Right renal pelvis (tissue), 4 donors: Measurements from ENCODE around the gene SUCLG2. TPM values are rescaled to one million over a fixed set of nuclear protein-coding genes. Genes with fewer than 3 reads are reported as not detected.

ENCODE experiments used
- DNase-seq, 4 donors: peaks; one replicate each; pipeline ENCODE4 v3.0.0-alpha.2; 2013; ENCODE audit warnings: low read depth in 4 of 4, low spot score in 3 of 4, missing footprints in 1 of 4
- polyA plus RNA-seq, 4 donors: library from polyadenylated mRNA; unstranded; fragments of 120-200 nt; gene quantifications; one replicate each; pipeline ENCODE4 v1.2.1, GENCODE V29; 2013; ENCODE audit not compliant: insufficient read length in 4 of 4

The SUCLG2 gene
- polyA plus RNA-seq, 4 donors, result 77.7 to 104 (median 84.0) TPM

DNA sequence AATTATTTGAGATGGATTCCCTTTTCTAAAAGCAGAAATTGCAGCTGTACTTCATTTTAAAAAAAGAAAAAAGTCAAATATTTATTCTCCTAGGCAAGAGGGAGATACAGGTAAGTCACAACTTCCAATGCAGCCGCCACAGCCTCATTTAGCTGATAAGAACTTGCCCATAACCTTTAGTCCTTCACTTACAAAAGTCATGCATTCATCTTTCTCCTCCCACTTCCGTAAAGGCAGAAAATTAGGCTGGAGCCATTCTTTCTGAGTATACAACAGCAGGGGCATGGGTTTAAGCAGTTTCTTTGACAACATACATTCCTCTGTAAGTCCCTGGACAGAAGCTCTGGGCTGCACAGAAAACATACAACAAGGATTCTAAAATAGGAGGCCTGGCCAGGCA is 4.3 kb downstream of the SUCLG2 start:
- DNase-seq, result no peak

GRCh38 chr3:67649681-67650080 is 4.7 kb downstream of the SUCLG2 start:
- no peak for DNase-seq

DNA sequence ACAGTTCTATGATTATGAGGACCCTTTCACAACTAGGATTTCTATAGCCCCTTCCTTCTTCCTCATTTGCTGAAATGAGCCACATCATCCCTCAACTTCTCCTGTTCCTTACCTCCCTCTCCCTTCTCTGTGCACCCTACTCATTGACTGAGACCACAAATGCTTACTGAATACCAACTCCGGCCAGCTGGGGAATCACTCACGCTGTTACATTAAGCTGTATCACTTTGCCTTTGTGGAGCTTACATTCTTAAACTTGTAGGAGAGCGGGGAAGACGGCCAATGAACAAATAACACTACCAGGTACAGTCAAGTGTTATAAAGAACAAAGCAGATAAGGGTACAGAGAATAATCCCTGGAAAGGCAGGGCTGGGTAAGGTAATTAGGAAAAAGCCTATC is 5.7 kb downstream of the SUCLG2 start:
- no peak for DNase-seq

GRCh38 chr3:67648229-67648628 is 6.2 kb downstream of the SUCLG2 start:
- DNase-seq, result no peak

GRCh38 chr3:67647390-67647878 is 7.0 kb downstream of the SUCLG2 start:
- no peak for DNase-seq

DNA sequence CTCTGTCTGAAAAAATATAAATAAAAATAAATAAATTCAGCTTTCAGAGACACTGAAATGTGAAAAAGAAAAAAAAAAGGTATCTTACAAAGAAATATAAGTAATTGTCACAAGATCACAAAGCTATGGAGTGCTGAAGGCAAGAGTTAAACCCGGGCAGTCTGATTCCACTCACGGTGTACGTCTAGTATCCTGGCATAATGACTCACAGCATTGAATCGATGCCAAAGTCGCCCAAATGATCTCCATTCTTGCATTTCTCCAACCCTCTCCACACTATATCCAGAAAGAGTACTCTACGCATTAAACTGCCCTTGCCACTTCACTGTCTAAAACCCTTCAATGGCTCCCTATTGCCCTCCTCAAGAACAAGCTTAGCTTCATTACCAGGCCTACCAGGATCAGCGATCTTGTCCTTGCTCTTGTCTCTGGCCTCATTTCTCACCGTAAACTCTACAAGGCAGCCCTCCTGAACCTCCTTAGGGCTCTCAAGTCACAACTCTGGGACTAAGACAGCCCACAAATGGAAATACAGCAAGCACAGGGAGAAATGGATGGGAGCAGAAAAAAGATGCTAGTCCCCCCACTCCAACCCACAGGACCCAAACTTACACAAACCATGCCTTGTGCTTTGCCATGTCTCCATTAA is 7.7 kb downstream of the SUCLG2 start:
- no peak for DNase-seq

DNA sequence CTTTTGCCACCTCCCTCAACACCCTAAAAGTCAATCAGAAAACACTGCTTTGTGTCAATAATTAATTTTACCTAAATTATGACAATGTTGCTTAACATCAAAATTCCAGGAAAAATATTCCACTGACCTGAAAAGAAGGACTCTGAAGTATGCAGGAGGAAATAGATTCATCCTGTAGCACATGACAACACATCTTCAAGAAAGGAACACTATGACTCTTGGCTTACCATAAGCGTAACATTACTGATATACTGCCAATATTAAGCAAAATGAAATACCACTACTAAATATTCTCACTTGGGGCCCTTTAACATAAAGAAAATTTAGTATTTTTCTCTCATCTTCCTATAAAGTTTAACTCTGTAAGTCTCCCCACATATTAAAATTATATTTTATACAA is 9.6 kb downstream of the SUCLG2 start:
- no peak for DNase-seq

DNA sequence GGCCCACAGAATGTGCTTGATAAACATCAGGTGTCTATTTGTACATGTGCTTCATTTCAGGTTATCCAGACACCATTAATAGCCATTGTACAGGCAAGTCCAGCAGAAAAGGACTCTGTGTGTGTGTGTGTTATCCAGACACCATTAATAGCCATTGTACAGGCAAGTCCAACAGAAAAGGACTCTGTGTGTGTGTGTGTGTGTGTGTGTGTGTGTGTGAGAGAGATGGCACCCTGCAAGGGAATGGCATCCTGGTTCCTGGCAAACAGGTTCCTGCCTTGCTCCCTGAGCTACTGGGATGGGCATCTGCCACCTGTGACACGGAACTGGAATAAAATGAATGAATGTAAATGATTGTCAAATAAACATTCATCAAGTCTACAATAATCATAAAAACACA is 11.7 kb downstream of the SUCLG2 start:
- DNase-seq, result no peak

DNA sequence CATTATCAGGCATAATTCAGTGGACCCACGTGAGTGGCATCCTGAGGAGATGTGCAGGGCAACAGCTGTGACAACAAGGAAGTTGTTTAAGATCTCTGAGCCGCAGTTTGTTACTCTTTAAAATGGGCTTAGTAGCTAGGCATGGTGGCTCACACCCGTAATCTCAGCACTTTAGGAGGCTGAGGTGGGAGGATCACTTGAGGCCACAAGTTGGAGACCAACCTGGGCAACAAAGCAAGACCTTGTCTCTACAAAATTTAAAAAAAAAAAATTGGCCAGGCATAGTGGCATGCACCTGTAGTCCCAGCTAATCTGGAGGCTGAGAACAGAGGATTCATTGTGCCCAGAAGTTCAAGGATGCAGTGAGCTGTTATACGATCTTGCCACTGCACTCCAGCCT is 12.2 kb downstream of the SUCLG2 start:
- no peak for DNase-seq

DNA sequence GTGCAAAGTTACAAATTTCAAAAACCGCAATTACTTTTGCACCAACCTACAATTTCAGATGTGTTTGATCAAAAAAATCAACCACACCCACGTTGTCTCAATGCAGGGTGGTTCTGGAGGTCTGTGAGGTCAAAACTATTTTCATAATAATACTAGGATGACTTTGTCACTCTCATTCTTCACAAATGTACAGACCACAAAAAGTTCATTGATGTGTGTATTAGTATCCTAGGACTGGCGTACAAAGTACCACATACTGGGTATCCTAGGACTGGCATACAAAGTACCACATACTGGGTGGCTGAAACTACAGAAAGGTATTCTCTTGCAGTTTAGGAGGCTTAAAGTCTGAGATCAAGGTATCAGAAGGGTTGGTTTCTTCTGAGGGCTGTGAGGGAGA is 13.0 kb downstream of the SUCLG2 start:
- DNase-seq, result no peak

GRCh38 chr3:67640023-67640660 is 14.3 kb downstream of the SUCLG2 start:
- DNase-seq, result no peak

DNA sequence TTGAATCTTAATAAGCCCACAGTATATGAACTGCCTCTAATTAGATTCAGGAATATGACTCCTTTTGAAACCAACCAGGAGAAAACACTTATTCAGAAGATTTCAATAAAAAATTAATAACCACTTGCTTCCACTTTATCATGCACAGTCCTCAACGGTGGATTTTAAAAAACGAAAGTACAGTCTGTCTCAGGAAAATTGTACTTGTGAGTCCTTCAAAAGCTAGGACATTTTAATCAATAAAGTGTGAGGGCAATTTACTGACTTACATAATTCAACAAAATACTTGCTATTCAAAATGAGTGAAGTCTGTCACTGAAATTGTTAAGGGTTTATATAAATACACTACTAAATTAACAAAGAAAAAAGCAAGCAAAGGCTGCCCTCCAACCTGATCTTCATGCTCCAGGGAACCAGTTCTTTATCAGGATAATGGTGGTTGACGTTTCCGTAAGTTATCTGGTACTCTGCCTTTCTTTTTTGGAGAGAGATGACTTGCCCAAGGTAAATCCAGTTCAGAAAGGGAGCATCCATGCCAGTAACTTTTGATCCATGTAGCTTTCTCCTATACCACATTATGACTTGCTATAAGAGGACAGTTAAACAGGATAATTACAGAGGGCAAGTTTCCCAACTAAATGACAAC is 17.0 kb downstream of the SUCLG2 start:
- no peak for DNase-seq

- DNase-seq, result no peak
Measured at GRCh38 chr3:67635806-67636205, 18.6 kb downstream of the SUCLG2 start.

DNA sequence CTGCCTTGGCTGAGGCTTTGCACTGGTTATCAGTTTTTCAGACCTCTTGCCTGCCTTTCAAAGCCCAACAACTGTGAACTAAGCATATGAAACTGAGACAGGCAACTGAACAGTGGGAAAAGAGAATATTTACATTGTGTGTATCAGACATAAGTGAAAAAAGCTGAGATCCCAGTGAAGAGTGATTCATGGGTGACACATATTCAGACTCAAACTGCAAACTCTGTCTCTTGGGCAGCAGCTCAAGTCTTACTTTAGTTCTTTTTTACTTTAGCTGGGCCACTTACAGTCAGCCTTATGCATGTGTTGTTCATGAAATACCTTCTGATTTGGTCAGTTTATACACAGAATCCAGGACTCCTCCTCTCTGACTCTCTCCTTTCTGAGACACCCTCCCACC is 19.2 kb downstream of the SUCLG2 start:
- no peak for DNase-seq

DNA sequence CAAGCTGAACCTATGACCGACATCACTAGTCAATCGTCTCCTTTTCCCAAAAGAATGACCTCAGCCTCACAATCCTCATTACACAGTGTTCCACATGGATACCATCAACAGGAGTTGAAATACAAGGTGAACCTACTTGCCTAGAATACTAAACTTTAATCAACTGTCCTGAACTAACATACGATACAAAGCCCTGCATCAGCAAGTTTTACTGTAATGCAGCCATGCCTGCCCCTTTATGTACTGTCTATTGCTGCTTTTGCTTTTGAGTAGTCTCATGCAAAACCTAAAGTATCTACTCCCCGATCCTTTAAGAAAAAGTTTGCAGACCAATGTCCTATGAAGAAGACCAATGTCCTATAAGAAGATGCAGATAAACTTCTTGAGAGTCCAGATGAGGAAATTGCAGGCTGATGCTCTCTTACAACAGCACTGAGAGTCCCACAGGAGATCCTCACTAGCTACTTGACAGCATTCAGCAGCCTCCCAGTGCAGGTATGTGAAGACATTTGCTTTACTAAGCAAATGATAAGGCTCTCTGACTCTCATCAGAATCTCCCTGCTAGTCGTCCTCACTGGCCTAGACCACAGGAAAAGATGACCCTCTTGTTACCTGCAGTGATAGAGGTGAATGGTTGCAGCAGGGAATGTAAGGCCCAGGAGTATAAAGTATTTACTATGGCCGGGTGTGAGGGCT is 23.6 kb downstream of the SUCLG2 start:
- DNase-seq, result no peak

GRCh38 chr3:67624687-67625086 is 29.7 kb downstream of the SUCLG2 start:
- DNase-seq, result no peak

- DNase-seq, result no peak
Measured at GRCh38 chr3:67624078-67624477, 30.3 kb downstream of the SUCLG2 start.

DNA sequence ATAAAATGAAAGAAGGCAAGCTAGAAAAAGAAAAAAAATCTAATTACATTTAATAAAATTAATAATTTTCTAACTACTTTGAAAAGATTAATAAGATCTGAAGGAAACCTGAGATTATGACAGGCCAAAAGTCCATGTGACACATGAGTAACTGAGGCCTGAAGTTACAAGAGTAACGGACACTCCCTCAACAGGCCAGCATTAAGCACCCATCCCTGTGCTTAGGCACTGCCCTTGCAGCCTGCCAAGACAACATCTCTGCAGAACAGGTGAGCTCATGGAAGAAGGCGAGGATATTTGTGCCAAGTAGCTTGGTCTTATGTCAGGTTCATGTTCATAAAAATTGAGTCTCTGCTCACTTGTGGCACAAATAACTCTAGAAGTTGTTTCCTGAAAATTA is 31.8 kb downstream of the SUCLG2 start:
- DNase-seq, result no peak

- no peak for DNase-seq
Measured at GRCh38 chr3:67620869-67621268, 33.5 kb downstream of the SUCLG2 start.

DNA sequence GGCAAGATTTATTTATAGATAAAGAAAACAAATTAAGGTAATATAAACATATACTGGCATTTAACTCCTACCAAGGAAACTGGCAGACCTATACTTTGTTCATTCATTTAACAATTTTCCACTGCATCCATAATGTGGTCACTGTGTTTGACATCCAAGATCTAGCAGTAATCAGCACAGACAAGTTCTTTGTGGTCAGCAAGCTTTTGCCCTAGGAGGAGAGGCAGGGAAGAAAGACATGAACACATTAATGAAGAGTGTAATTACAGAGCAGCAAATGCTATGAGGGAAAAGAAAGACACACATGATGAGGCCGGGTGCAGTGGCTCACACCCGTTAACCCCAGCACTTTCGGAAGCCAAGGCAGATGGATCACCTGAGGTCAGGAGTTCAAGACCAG is 34.4 kb downstream of the SUCLG2 start:
- no peak for DNase-seq

DNA sequence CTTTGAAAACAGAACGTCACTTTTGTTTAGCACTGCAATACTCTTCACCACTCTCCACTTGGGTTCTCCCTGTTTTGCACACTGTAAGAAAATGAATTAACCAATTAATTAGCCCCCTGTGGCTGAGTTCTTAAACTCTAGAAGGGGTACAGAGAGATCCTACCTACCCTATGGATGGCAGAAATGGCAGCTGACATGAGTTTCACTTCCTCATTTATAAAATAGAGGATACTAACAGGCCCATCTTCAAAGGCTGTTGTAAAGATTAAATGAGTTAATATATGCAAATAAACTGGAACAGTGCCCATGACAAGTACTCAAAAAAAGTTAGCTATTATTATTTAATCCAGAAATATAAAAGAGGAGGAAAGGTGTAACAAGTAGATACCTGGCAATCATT is 36.9 kb downstream of the SUCLG2 start:
- DNase-seq, result no peak
